ENCODE data around the gene SNAP29.
"Not testable (repeated sequence)": the region's sequence is repeated elsewhere in the genome, so short reads cannot be mapped to it uniquely, and the experiment has no call there.

SNAP29 gene

GRCh38 chr22:20836987-20837823 lies 21.6 kb upstream of the SNAP29 start:
- DNase-seq, result no peak

GRCh38 chr22:20839354-20839753 lies 19.5 kb upstream of the SNAP29 start:
- DNase-seq, result not testable (repeated sequence)

- no peak for DNase-seq
Observed at GRCh38 chr22:20839837-20840645, 18.8 kb upstream of the SNAP29 start.

GRCh38 chr22:20840646-20841371 lies 18.0 kb upstream of the SNAP29 start:
- no peak for DNase-seq

- DNase-seq, result no peak
Observed at GRCh38 chr22:20843501-20843900, 15.3 kb upstream of the SNAP29 start.

GRCh38 chr22:20844055-20845037 lies 14.5 kb upstream of the SNAP29 start:
- DNase-seq, result no peak

- DNase-seq, result no peak
Observed at GRCh38 chr22:20847318-20847822, 11.4 kb upstream of the SNAP29 start.

GRCh38 chr22:20852076-20852475 lies 6.7 kb upstream of the SNAP29 start:
- no peak for DNase-seq

GRCh38 chr22:20852503-20852902 lies 6.3 kb upstream of the SNAP29 start:
- DNase-seq, result no peak

GRCh38 chr22:20853236-20853660 lies 5.6 kb upstream of the SNAP29 start:
- DNase-seq, result no peak

GRCh38 chr22:20857247-20857643 lies 1.6 kb upstream of the SNAP29 start:
- DNase-seq, result no peak

GRCh38 chr22:20857838-20858614 lies 781 bp upstream of the SNAP29 start:
- peak; percentile 80 to 88 for DNase-seq

- no peak for DNase-seq
Observed at GRCh38 chr22:20859615-20860014, 808 bp downstream of the SNAP29 start.

GRCh38 chr22:20862540-20862939 lies 3.7 kb downstream of the SNAP29 start:
- no peak for DNase-seq

- DNase-seq, result no peak
Observed at GRCh38 chr22:20863366-20863765, 4.6 kb downstream of the SNAP29 start.

- DNase-seq, result no peak
Observed at GRCh38 chr22:20864186-20864908, 5.5 kb downstream of the SNAP29 start.

- DNase-seq, result no peak
Observed at GRCh38 chr22:20865331-20865730, 6.5 kb downstream of the SNAP29 start.

- DNase-seq, result no peak
Observed at GRCh38 chr22:20865875-20866445, 7.2 kb downstream of the SNAP29 start.

- DNase-seq, result no peak
Observed at GRCh38 chr22:20866736-20867135, 7.9 kb downstream of the SNAP29 start.

Measured in stimulated activated CD4-positive, alpha-beta T cell treated with anti-CD3 and anti-CD28 coated beads, Interleukin-4, amount 100 ng/mL, for 4 hours (primary cell).